Keratinocyte (primary cell): ENCODE results near the gene SDCCAG8. TPM values are rescaled to one million over a fixed set of nuclear protein-coding genes. Genes with fewer than 3 reads are reported as not detected.

Source experiments
- DNase-seq: peaks from one replicate; pipeline ENCODE4 v3.0.0-alpha.2; 2011; ENCODE audit warnings: low read depth, missing footprints, low spot score
- FAIRE-seq: peaks from 2 replicates; lab custom pipeline; 2011; peaks lifted over from hg19 to GRCh38; lab: Jason Lieb, UNC
- H2AFZ ChIP-seq: 2 replicates; pipeline ENCODE4 v1.6.0; 2012; ENCODE audit warnings: low read length, control low read depth, inconsistent platforms; ENCODE audit not compliant: control insufficient read depth
- H3K27ac ChIP-seq: 2 replicates; pipeline ENCODE4 v1.5.1; 2011; ENCODE audit warnings: low read length; ENCODE audit not compliant: control insufficient read depth, insufficient read depth
- H3K27me3 ChIP-seq: 3 replicates; pipeline ENCODE4 v1.6.0; 2011; ENCODE audit warnings: low read length; ENCODE audit not compliant: control insufficient read depth, insufficient read depth; ENCODE audit errors: extremely low read depth
- H3K36me3 ChIP-seq, 2 experiments: 2 replicates in 1 of 2; 3 replicates in 1 of 2; pipeline ENCODE4 v1.5.1; 2011; ENCODE audit warnings: low read length in 2 of 2, mild to moderate bottlenecking in 1 of 2; ENCODE audit not compliant: control insufficient read depth in 2 of 2, insufficient read depth in 2 of 2; ENCODE audit errors: extremely low read depth in 1 of 2
- H3K4me1 ChIP-seq: 3 replicates; pipeline ENCODE4 v1.5.1; 2011; ENCODE audit warnings: low read length; ENCODE audit not compliant: control insufficient read depth, insufficient read depth; ENCODE audit errors: extremely low read depth
- H3K4me2 ChIP-seq: 3 replicates; pipeline ENCODE4 v1.6.0; 2011; ENCODE audit warnings: low read depth, low read length; ENCODE audit not compliant: control insufficient read depth, insufficient read depth; ENCODE audit errors: extremely low read depth
- H3K4me3 ChIP-seq, 3 experiments: fragments of 200-600 bp in 1 of 3; sonication (generic) in 1 of 3; 2 replicates in 2 of 3; 3 replicates in 1 of 3; pipeline ENCODE4 v1.5.1; 2011 to 2016; ENCODE audit warnings: low read length in 3 of 3, mild to moderate bottlenecking in 3 of 3, control low read depth in 2 of 3, inconsistent platforms in 1 of 3, low read depth in 1 of 3, mixed read lengths in 1 of 3, mixed run types in 1 of 3, moderate library complexity in 1 of 3; ENCODE audit not compliant: control insufficient read depth in 2 of 3, insufficient read depth in 2 of 3; ENCODE audit errors: extremely low read depth in 1 of 3
- H3K79me2 ChIP-seq: 2 replicates; pipeline ENCODE4 v1.6.0; 2012; ENCODE audit warnings: low read length; ENCODE audit not compliant: control insufficient read depth, insufficient read depth
- H3K9ac ChIP-seq: 3 replicates; pipeline ENCODE4 v1.6.0; 2011; ENCODE audit warnings: low read length; ENCODE audit not compliant: control insufficient read depth, insufficient read depth; ENCODE audit errors: extremely low read depth
- H3K9me1 ChIP-seq: 3 replicates; pipeline ENCODE4 v1.6.0; 2011; ENCODE audit warnings: low read length; ENCODE audit not compliant: control insufficient read depth, insufficient read depth; ENCODE audit errors: extremely low read depth
- H3K9me3 ChIP-seq: 2 replicates; pipeline ENCODE4 v1.5.1; 2012; ENCODE audit warnings: low read depth, low read length; ENCODE audit not compliant: control insufficient read depth
- H4K20me1 ChIP-seq: 3 replicates; pipeline ENCODE4 v1.6.0; 2011; ENCODE audit warnings: low read length; ENCODE audit not compliant: control insufficient read depth, insufficient read depth; ENCODE audit errors: extremely low read depth
- EZH2 ChIP-seq: IDR thresholded peaks from one replicate; pipeline ENCODE4 v1.6.1; 2012; ENCODE audit warnings: inconsistent platforms, mild to moderate bottlenecking, low read length, moderate library complexity
- dilution Hi-C: fragments of 300-500 bp; cut with MboI; formaldehyde crosslinking; loops from one replicate; pipeline ENCODE4 v1.7.0; 2020; ENCODE audit warnings: low sequenced_read_pairs; ENCODE audit not compliant: extremely low pct_ligation_motif_present
- polyA plus RNA-seq, 5 experiments: library from polyadenylated mRNA; depleted of rRNA in 3 of 5; stranded (reverse) in 3 of 5; stranded (forward) in 1 of 5; unstranded in 1 of 5; fragments of >200 nt; gene quantifications; 1 replicate in 1 of 5; 2 replicates in 3 of 5; 3 replicates in 1 of 5; pipeline versions ENCODE4 v1.2.1 to v1.2.3, GENCODE V29; 2011 to 2012; ENCODE audit warnings: missing spikeins in 2 of 5, low read depth in 1 of 5, low replicate concordance in 1 of 5
- TF ChIP-seq, protein P1 (sequence below), 3 experiments: IDR thresholded peaks in 1 of 3; conservative IDR thresholded peaks in 1 of 3; optimal IDR thresholded peaks in 1 of 3; 2 replicates in 2 of 3; 3 replicates in 1 of 3; pipeline versions ENCODE3 to v1.5.1; 2011; ENCODE audit warnings: low read length in 3 of 3, mild to moderate bottlenecking in 3 of 3, moderate library complexity in 2 of 3, control low read depth in 1 of 3, inconsistent platforms in 1 of 3; ENCODE audit not compliant: insufficient read depth in 2 of 3; ENCODE audit errors: extremely low read depth in 1 of 3

The SDCCAG8 gene
- polyA plus RNA-seq, 1 donor (not counting 4 experiments of a cell fraction or from before 2014, with no cell fraction given): 61.6 TPM

DNA sequence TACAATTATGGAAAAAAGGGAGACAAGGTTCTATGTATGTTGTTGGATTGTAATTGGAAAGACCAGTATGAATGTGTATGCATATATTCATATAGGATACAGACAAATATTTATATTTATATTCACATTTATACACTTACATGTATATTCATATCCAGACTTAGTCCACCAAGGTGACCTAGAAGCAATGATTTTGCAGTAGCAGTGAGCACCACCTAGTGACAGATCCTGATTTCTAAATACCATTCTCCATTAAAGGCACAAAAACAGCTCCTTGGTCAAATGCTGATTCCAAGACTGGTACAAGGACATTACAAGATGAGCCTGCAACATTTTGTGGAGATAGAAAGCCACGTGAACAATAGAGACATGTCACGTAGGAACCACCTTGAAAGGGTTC is 153.4 kb downstream of the SDCCAG8 start:
- DNase-seq: no peak
- peaks cover 0 to 1% of the 10 kb centered on the region in 2 experiments for H3K36me3 ChIP-seq
- no peaks in the 10 kb centered on the region for H4K20me1 ChIP-seq
- no peaks in the 10 kb centered on the region for H3K79me2 ChIP-seq
- no peak overlapping the region for H3K9ac ChIP-seq
- H3K9me1 ChIP-seq: no peaks in the 10 kb centered on the region
- TF ChIP-seq EZH2: no peak
- TF ChIP-seq, protein P1, sequence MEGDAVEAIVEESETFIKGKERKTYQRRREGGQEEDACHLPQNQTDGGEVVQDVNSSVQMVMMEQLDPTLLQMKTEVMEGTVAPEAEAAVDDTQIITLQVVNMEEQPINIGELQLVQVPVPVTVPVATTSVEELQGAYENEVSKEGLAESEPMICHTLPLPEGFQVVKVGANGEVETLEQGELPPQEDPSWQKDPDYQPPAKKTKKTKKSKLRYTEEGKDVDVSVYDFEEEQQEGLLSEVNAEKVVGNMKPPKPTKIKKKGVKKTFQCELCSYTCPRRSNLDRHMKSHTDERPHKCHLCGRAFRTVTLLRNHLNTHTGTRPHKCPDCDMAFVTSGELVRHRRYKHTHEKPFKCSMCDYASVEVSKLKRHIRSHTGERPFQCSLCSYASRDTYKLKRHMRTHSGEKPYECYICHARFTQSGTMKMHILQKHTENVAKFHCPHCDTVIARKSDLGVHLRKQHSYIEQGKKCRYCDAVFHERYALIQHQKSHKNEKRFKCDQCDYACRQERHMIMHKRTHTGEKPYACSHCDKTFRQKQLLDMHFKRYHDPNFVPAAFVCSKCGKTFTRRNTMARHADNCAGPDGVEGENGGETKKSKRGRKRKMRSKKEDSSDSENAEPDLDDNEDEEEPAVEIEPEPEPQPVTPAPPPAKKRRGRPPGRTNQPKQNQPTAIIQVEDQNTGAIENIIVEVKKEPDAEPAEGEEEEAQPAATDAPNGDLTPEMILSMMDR (optimal IDR thresholded peaks at IDR 0.05 in 1 of 3, IDR thresholded peaks at IDR 0.05 in 1 of 3, conservative IDR thresholded peaks at IDR 0.05 in 1 of 3; ENCODE audit: extremely low read depth in 1 of 3, insufficient read depth in 2 of 3, low read length in 3 of 3): no peak
- H3K27me3 ChIP-seq: no peaks in the 10 kb centered on the region
- H3K4me3 ChIP-seq: no peak overlapping the region
- no peak overlapping the region for H2AFZ ChIP-seq
- H3K4me1 ChIP-seq: no peaks in the 10 kb centered on the region
- dilution Hi-C loops: no loop called here
- no peak overlapping the region for H3K27ac ChIP-seq
- no peak for FAIRE-seq
- H3K4me2 ChIP-seq: no peak overlapping the region
- H3K9me3 ChIP-seq: no peaks in the 10 kb centered on the region

GRCh38 chr1:243411472-243411871 is 155.6 kb downstream of the SDCCAG8 start:
- Histone ChIP-seq H2AFZ (no peak overlapping the region), H3K79me2 (no peaks in the 10 kb centered on the region), H3K4me2 (no peak overlapping the region), H3K36me3 (peaks cover 1 to 3% of the 10 kb centered on the region in 2 experiments), H4K20me1 (no peaks in the 10 kb centered on the region), H3K4me3 (no peak overlapping the region), H3K9me3 (no peaks in the 10 kb centered on the region), H3K9ac (no peak overlapping the region), H3K27ac (no peak overlapping the region), H3K4me1 (no peaks in the 10 kb centered on the region), H3K27me3 (no peaks in the 10 kb centered on the region), H3K9me1 (no peaks in the 10 kb centered on the region)
- DNase-seq: no peak
- FAIRE-seq: no peak
- TF ChIP-seq, protein P1 (optimal IDR thresholded peaks at IDR 0.05 in 1 of 3, IDR thresholded peaks at IDR 0.05 in 1 of 3, conservative IDR thresholded peaks at IDR 0.05 in 1 of 3; ENCODE audit: extremely low read depth in 1 of 3, insufficient read depth in 2 of 3, low read length in 3 of 3): no peak
- no peak for TF ChIP-seq EZH2
- dilution Hi-C loops: no loop called here
